Cardiac atrium fibroblast (primary cell): ENCODE results near the gene USP22. TPM values are rescaled to one million over a fixed set of nuclear protein-coding genes. Genes with fewer than 3 reads are reported as not detected.

Experiments
- total RNA-seq: library from RNA; depleted of rRNA; stranded (reverse); fragments of >200 nt; gene quantifications from 2 replicates; pipeline ENCODE4 v1.2.3, GENCODE V29; 2015

USP22 gene
- total RNA-seq: 148 and 164 TPM in 2 replicates

DNA sequence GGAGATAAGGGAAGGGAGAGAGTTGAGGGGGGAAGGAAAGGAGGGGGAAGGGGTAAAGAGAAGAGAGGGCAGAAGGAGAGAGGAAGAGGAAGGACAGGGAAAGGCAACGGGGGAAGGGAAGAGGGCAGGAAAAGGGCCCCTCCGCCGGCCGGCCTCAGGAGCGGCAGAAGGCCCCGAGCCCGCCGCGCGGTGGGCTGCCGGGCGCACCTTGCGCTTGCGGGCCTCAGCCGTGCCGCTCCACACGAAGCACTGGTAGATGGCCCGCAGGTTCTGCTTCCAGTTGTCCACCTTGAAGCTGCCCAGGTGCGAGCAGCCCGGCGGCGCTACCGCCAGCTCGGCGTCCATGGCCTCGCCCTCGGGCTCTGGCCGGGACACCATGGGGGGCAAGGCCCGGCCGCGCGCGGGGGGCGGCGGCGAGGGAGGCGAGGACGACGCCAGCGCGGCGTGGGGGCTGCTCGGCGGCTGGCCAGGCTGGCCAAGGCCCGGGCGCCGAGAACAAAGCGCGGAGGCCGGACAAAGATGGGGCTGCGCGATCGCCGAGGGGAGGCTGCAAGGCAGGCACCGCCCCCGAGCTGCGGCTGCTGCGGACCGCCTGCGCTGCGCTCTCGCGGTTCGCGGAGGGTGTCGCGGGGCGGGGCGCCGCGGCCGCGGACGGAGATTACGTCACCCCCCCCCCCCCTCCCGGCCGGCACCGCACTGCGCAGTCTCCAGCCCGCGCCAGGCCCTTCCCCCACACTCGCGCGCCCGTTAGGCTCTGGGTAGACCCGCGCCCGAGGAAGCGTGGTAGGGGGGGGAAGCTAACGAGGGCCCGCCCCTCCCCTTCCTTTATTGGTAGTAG is at the start of gene USP22:
TSS of gene USP22 (minus strand) at position 554 of the 838 bp plus-strand sequence. CDS start at position 378, 176 bp downstream.

Other genes with a start within 250 kb of the USP22 start
- gene DHRS7B, start 84.0 kb upstream of the USP22 start, total RNA-seq: 28.8 and 40.1 TPM in 2 replicates
- gene TMEM11, start 171.2 kb upstream of the USP22 start, total RNA-seq: 26.4 and 37.7 TPM in 2 replicates
- 4.7 and 7.3 TPM in 2 replicates for gene NATD1, start 210.4 kb upstream of the USP22 start, total RNA-seq
- gene MAP2K3, start 241.7 kb upstream of the USP22 start, total RNA-seq: 11.6 and 23.2 TPM in 2 replicates